ENCODE data around the gene ATP8B1. TPM values are rescaled to one million over a fixed set of nuclear protein-coding genes. Genes with fewer than 3 reads are reported as not detected.

The ATP8B1 gene
- total RNA-seq, 1 experiment from 2014 or later: 1.4 TPM

DNA sequence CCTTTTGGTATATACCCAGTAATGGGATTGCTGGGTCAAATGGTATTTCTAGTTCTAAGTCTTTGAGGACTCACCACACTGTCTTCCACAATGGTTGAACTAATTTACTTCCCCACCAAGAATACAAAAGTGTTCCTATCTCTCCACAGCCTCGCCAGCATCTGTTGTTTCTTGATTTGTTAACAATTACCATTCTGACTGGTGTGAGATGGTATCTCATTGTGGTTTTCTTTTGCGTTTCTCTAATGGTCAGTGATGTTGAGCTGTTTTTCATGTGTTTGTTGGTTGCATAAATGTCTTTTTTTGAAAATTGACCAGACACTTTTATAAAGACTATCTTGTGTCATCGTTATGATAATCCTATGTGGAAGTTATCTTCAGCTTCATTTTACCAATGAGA is 16.0 kb upstream of the ATP8B1 start:
- intact Hi-C loops (cut with micrococcal nuclease): no loop called here
- no peak overlapping the region for H3K27ac Mint-ChIP-seq (ENCODE audit: low read depth, unreplicated experiment)
- H3K27me3 Mint-ChIP-seq (ENCODE audit: insufficient read depth, unreplicated experiment): no peaks in the 10 kb centered on the region
- ChIA-PET CTCF (interaction anchor here (0.7 kb wide), 1 partner anchor 83 kb away, joined by 3 read pairs; no protein-coding TSS in a partner anchor), POLR2A (interaction anchor here (0.7 to 1.1 kb wide), 2 partner anchors 77 to 197 kb away, joined by 3 to 4 read pairs; partner anchors contain the start of gene NARS1)
- no TSS peak for BruUV-seq (replicated peaks)
- DNase-seq (ENCODE audit: unreplicated experiment): no peak
- no peak overlapping the region for H3K4me3 Mint-ChIP-seq (ENCODE audit: unreplicated experiment)
- H3K9me3 Mint-ChIP-seq (ENCODE audit: unreplicated experiment): peaks cover 7% of the 10 kb centered on the region
- TF ChIP-seq, protein P1, sequence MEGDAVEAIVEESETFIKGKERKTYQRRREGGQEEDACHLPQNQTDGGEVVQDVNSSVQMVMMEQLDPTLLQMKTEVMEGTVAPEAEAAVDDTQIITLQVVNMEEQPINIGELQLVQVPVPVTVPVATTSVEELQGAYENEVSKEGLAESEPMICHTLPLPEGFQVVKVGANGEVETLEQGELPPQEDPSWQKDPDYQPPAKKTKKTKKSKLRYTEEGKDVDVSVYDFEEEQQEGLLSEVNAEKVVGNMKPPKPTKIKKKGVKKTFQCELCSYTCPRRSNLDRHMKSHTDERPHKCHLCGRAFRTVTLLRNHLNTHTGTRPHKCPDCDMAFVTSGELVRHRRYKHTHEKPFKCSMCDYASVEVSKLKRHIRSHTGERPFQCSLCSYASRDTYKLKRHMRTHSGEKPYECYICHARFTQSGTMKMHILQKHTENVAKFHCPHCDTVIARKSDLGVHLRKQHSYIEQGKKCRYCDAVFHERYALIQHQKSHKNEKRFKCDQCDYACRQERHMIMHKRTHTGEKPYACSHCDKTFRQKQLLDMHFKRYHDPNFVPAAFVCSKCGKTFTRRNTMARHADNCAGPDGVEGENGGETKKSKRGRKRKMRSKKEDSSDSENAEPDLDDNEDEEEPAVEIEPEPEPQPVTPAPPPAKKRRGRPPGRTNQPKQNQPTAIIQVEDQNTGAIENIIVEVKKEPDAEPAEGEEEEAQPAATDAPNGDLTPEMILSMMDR (IDR thresholded peaks at IDR 0.05; ENCODE audit: unreplicated experiment): no peak
- H3K36me3 Mint-ChIP-seq (ENCODE audit: insufficient read depth, unreplicated experiment): peaks cover 6% of the 10 kb centered on the region
- peaks cover 15% of the 10 kb centered on the region for H3K4me1 Mint-ChIP-seq (ENCODE audit: insufficient read depth, unreplicated experiment)

DNA sequence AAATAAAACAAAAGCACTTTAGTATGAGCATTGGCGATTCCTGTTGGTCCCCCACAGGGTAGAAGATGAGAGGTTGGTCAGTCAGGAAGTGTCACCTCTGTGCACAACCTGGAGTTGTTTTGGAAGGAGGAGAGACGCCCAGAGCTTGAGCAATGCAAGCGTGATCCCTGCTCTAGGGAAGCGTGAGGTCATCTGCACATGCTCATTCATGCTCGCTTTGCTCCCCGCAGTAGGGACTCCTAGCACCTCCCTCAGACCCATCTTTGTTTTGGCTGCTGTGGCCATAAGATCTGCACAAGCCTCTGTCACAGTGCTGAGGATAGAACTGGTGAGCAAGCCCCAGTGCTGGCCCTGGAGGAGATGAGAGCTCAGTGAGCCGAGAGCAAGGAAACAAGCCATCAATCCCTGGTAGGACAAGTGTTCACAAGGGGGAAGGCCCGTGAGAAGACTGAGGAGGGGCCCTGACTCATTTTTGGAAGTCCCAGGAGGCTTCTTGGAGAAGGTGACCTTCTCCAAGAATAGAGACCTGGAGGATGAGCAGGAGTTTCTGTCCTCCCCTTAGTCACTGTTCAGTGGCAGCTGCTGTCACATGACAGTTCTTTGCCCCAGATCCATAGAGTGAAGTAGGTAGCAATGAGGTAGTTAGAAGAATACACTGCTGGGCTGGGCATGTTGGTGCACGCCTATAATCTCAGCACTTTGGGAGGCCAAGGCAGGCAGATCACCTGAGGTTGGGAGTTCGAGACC is 13.3 kb upstream of the ATP8B1 start:
- H3K9me3 Mint-ChIP-seq (ENCODE audit: unreplicated experiment): peaks cover 14% of the 10 kb centered on the region
- BruUV-seq (replicated peaks): no TSS peak
- intact Hi-C loops (cut with micrococcal nuclease): no loop called here
- H3K4me1 Mint-ChIP-seq (ENCODE audit: insufficient read depth, unreplicated experiment): peaks cover 24% of the 10 kb centered on the region
- DNase-seq (ENCODE audit: unreplicated experiment): peak; percentile 55
- POLR2A ChIA-PET: no interaction called here
- CTCF ChIA-PET: no interaction called here
- no peak overlapping the region for H3K4me3 Mint-ChIP-seq (ENCODE audit: unreplicated experiment)
- peak overlapping the region; percentile 16 for H3K27ac Mint-ChIP-seq (ENCODE audit: low read depth, unreplicated experiment)
- no peaks in the 10 kb centered on the region for H3K27me3 Mint-ChIP-seq (ENCODE audit: insufficient read depth, unreplicated experiment)
- TF ChIP-seq, protein P1 (IDR thresholded peaks at IDR 0.05; ENCODE audit: unreplicated experiment): no peak
- peaks cover 6% of the 10 kb centered on the region for H3K36me3 Mint-ChIP-seq (ENCODE audit: insufficient read depth, unreplicated experiment)

DNA sequence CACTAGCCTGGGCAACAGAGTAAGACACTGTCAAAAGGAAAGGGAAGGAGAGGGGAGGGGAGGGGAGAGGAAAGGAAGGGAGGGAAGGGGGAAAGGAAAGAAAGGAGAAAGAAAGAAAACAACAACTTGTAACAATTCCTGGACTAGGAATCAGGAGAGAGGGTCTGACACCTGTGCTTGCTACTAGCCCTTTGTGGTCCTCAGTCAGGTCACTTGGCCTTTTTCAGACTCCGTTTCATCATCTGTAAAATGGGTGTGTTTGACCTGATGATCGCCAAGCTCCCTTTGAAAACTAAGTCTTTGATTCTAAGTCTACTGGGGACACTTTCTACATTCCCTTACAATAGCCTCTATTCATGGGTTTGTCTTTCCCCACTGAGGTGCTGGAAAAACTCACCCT is 11.4 kb upstream of the ATP8B1 start:
- POLR2A ChIA-PET: no interaction called here
- Mint-ChIP-seq H3K27me3 (ENCODE audit: insufficient read depth, unreplicated experiment) (no peaks in the 10 kb centered on the region), H3K4me3 (ENCODE audit: unreplicated experiment) (no peak overlapping the region), H3K27ac (ENCODE audit: low read depth, unreplicated experiment) (no peak overlapping the region), H3K9me3 (ENCODE audit: unreplicated experiment) (peaks cover 14% of the 10 kb centered on the region), H3K36me3 (ENCODE audit: insufficient read depth, unreplicated experiment) (peaks cover 6% of the 10 kb centered on the region), H3K4me1 (ENCODE audit: insufficient read depth, unreplicated experiment) (peaks cover 17% of the 10 kb centered on the region)
- TF ChIP-seq, protein P1 (IDR thresholded peaks at IDR 0.05; ENCODE audit: unreplicated experiment): no peak
- BruUV-seq (replicated peaks): no TSS peak
- DNase-seq (ENCODE audit: unreplicated experiment): no peak
- intact Hi-C loops (cut with micrococcal nuclease): no loop called here
- CTCF ChIA-PET: interaction anchor here (0.6 kb wide), 1 partner anchor 43 kb away, joined by 3 read pairs; no protein-coding TSS in a partner anchor

DNA sequence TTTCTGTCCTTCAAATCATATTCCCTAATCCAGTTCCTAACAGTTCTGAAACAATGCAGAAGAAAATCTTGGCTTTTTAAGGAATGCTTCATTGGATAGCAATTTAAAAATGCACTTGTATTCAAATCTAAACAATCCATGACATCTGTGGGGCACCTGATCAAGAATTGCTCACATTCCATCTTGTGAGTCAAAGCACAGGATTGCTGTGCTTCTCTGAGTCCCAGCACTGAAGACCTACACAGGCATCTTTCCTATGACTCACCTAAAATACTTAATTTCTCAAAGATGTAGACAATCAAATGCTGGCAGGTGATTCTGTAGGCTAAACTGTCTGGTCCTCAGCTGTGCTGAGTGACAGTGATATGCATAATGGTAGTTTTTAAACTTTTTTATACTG is 10.1 kb upstream of the ATP8B1 start:
- ChIA-PET CTCF (interaction anchor here (0.7 kb wide), 1 partner anchor 783 kb away, joined by 3 read pairs; no protein-coding TSS in a partner anchor), POLR2A (interaction anchor here (0.5 kb wide), 1 partner anchor 233 kb away, joined by 3 read pairs; no protein-coding TSS in a partner anchor)
- BruUV-seq (replicated peaks): no TSS peak
- H3K4me3 Mint-ChIP-seq (ENCODE audit: unreplicated experiment): no peak overlapping the region
- peak overlapping the region; percentile 87 for H3K27ac Mint-ChIP-seq (ENCODE audit: low read depth, unreplicated experiment)
- DNase-seq (ENCODE audit: unreplicated experiment): peak; percentile 77
- peaks cover 13% of the 10 kb centered on the region for H3K9me3 Mint-ChIP-seq (ENCODE audit: unreplicated experiment)
- H3K36me3 Mint-ChIP-seq (ENCODE audit: insufficient read depth, unreplicated experiment): peaks cover 6% of the 10 kb centered on the region
- TF ChIP-seq, protein P1 (IDR thresholded peaks at IDR 0.05; ENCODE audit: unreplicated experiment): no peak
- intact Hi-C loops (cut with micrococcal nuclease): loop anchor here (2.0 kb wide), 1 partner anchor 182 kb away; no protein-coding TSS in a partner anchor
- H3K27me3 Mint-ChIP-seq (ENCODE audit: insufficient read depth, unreplicated experiment): no peaks in the 10 kb centered on the region
- peaks cover 17% of the 10 kb centered on the region for H3K4me1 Mint-ChIP-seq (ENCODE audit: insufficient read depth, unreplicated experiment)
